HG03521 (cell line): ENCODE data around the gene ATXN7.

Experiments used
- ATAC-seq: cut with Tn5 transposase; IDR thresholded peaks from one replicate; pipeline ENCODE4 v1.9.1; 2021; ENCODE audit warnings: mild to moderate bottlenecking, moderate library complexity; ENCODE audit not compliant: unreplicated experiment

ATXN7 gene

DNA sequence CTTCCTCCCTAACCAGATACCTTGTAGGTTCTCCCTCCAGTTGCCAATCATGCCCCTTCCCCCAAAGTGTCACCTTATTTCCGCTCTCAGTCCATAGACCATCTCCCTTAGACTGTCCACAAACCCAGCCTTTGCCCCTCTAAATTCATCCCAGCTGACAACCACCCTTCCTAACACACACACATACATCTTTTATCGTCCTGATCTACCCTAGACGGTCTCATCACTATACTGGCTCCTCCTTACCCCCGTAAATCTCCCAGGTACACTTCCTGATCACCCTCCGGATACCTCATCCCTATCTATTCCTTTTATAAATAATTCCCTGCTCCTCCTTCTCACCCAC is 890 bp upstream of the ATXN7 start:
- no peak for ATAC-seq

DNA sequence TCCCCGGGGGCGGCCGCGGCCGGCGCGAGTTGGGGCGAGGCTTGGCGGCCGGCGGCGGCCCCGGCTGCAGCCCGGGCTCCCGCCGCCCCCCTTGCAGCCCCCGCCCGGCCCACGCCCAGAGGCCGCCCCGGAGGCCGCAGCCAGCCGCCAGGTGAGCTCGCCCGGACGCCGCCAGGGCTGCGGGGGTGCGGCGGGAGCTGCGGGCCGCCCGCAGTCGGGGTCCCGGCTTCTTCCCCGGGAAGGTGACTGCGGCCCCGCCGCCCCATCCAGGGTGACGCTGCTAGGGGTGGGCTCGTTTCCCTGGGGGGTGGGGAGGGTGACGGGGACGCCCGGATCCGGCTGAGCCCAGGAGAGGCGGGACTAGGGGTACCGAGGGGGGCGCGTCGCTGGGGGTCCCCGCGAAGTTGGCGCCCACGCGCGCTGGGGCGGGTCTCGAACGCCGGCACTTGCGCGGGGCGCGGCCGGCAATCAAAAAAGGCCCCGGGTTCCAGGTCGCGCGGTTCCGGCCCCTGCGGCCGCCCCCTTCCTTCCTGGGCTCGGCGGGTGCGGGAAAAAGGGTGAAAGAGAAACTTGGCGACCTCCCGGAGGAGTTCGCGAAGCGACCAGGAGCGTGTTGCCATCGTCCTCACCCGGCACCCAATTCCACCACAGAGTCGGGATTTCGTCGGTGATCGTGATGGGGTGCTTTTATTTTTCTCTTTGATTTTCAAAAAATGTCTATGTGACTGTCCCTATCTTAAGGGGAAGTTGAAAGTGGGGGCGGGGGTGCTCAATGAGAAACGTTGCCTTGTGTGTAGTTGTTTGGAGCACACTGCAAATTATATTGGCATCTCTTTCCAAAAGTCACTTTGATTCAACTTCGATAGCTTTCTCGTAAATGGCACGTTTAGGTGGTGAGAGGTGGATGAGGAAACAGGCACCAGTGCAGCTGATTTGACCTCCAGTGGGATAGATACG is 619 bp downstream of the ATXN7 start:
- ATAC-seq: peak; percentile 47

DNA sequence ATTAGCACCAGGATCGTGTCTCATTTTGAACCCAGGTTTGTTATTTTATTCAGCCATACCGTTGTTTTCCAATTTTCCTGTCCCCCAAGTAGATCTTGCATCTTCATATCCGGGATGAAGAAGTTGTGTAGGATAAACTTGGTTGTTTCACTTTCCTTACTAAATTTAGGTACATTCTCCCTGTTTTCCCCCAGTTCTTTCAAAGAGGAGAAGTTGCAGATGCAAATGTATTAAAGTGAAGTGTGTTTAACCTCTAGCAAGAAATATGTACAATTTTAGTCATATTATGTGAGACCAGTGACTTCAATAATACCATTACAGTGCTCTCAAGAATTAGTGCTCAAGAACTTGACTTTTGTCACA is 1.3 kb downstream of the ATXN7 start:
- ATAC-seq: no peak

DNA sequence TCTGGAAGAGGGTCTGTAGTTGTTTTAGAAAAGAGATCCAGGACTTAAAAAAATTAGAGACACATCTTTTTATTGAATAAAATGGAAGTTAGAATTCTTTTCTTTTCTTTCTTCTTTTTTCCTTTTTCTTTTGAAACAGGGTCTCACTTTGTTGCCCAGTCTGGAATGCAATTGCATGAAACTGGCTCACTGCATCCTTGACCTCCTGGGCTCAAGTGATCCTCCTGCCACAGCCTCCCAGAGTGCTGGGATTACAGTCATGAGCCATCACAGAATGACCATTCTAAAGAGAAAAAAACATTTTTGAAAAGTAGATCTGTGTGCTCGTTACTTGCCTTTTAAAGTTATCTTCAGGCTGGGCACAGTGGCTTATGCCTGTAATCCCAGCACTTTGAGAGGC is 3.6 kb downstream of the ATXN7 start:
- no peak for ATAC-seq

DNA sequence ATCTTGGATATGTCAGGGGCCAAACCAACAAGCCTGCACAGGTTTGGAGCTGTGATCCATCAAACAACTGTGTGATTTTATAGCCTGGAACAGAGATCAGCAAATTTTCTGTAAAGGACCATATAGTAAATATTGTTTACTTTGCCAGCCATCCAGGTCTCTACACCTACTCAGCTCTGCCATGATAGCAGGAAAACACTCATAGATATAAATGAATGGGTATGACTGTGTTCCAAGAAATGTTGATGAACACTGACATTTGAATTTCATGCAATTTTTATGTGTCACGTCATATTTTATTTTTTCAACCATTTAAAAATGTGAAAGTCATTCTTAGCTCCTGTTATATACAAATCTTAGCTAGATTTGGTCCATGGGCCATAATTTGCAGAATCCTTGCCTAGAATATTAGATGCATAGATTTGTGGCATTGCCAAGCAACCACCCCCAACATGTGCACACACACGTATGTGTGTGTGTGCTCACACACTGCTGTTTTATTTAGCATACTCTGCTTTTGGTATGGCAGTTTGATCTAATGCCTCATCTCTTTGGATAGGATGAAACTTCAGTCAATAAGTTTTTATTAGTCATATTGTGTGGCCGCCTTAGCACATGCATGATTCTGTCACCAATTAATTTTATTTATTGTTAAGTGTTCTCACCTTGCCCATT is 6.4 kb downstream of the ATXN7 start:
- ATAC-seq: no peak

DNA sequence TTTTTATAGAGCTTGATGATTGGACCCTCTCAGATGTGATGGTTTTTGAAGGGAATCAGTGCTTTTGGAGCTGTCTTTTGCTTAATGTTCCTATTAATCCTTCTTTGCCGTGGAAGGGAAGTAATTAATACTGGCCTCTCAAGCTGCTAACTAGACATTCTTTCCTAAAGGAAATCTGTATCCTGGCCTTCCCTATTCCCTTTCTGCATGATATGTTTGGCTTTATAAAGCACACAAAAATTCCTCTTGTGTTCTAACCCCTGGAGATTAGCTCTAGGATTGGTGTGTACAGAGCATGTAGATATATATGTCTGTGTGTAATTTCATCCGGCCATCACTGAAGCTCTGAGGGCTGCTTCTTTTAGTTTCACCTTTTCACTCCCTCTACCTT is 6.9 kb downstream of the ATXN7 start:
- no peak for ATAC-seq

DNA sequence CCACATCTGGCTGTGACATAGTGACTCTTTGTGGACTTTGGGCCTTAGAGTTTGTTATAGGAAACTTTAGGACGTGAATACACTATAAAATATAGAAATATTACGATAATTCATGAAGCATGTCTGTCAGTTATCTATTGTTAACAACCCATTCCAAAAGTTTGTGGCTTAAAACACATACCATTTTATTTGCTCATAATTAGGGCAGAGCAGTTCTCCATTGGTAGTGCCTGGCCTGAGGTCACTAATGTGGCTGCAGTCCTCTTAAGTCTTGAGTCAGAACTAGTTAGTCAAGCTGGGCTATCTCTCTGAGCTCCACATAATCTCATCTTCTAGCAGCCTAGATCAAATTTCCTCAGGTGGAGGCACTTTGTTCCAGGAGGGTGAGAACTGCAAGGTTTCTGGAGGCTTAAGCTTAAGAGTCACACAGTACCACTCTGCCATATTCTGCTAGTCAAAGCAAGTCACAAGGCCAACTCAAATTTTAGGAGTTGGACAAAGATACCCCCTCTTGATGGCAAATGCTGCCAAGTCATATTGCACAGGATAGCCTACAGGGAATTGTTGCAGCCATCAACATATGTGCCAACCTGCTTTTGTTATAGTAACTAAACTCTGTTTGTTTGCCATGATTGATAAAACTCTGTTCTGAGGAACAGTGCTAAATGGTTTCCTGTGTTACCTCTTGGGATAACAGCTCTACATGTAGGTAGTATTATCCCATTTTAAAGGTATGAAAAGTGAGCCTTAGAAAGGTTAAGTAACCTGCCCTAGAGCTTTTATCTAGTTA is 8.7 kb downstream of the ATXN7 start:
- ATAC-seq: no peak

DNA sequence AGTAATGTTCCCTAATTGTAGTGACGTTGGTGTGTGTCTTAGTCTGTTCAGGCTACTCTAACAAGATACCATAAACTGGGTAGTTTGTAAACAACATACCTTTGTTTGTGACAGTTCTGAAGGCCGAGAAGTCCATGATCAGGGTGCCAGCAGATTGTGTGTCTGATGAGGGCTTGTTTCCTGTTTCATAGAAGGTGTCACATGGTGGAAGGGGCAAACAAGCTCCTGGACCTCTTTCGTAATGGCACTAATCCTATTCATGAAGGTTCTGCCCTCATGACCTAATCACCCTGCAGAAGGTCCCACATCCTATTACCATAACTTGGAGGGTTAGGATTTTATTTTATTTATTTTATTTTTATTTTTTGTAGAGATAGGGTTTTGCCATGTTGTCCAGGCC is 11.1 kb downstream of the ATXN7 start:
- no peak for ATAC-seq

DNA sequence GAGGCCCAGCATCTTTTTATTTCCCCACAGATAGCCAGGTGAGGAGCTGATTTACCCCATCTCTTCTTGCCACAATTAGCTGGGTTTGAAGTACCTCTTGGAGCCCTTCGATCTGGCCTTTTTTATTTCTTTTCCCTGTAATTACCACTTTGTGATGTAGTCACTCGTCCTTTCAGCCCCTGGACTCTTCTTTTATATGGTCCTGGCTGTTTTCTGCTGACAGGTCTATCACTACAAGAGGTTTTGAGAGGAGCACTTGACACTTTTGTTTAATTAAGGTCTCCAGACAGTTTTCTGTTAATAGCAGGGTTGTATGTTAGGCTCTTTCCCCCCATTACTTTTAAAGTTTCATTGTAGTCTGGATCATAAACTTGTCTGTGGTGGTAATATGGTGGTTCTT is 11.8 kb downstream of the ATXN7 start:
- ATAC-seq: no peak

DNA sequence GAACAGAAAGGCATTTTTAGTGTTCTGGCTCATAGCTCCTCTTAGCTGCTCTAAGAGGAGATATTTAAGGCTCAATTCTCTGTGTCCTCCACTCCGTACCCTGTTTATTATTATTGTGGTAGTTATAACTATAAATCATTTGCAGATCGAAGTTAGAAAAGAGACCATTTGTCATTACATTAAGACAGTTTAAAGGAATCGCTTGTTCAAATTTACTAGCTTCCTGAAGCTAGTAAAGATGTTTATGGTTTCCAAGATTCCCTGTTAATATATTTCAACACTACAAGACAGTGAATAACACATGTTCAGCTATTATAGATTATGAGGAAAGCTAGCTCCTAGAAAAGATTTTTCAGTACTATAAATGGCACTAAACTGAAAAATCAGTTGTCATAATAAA is 12.6 kb downstream of the ATXN7 start:
- no peak for ATAC-seq

DNA sequence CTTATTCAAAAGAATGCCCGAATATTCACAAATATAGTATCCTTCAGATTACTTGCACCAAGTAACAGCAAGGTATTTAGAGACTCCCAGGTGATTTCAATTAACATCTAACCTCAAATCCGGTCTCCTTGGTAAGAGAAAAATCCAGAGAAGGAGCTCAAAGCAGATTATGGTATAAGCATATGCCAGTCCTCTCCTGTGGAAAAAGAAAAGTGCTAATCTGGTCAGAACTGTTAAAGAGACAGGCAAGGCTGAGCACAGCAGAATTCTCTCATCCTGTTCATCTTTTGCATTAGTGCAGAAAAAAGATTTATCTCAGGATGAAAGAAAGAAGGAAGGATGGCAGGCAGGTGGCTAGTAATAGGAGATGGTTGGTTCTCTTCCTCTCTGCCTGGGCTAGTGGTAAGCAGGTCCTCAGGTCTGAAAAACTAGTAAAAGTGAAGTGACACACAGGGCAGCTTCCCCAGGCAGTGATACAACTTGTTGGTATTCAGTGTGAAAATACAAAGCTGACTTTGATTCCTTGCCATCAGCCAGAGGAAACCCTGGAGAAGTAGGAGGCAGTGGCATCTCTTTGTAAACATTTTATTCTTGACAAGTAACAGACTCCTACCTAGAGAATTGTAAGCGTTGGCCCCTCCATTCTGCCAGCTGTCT is 14.2 kb downstream of the ATXN7 start:
- ATAC-seq: no peak

DNA sequence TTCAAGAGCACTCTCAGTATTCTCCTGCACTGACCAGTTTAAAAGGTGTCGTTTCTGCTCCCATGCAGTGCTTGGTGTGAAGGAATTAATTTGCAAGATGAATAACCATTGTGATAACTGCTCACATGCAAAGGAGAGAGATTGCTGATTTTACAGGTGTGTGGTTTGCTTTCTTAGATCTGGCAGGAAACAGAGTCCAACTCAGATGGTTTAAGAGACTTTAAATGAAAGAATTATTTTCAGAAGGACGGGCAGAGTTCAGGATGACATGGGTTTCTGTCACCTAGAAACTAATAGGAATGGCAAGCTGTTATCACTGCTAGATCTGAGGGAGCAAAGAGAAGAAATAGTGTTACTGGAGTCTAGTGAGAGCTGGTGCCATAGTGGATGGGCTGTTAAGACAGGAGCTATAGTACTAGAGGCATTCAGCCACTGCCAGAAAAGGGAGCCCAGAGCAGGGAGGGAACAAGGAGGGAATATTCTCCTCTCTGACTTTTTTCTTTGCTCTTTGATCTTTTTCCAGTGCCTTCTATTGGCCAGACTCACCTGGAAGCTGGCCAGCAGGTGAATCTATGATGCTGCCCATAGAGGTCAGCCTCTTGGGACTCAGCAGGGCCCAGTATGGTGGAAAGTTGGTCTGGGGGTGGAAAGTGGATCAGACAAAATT is 14.9 kb downstream of the ATXN7 start:
- ATAC-seq: no peak

DNA sequence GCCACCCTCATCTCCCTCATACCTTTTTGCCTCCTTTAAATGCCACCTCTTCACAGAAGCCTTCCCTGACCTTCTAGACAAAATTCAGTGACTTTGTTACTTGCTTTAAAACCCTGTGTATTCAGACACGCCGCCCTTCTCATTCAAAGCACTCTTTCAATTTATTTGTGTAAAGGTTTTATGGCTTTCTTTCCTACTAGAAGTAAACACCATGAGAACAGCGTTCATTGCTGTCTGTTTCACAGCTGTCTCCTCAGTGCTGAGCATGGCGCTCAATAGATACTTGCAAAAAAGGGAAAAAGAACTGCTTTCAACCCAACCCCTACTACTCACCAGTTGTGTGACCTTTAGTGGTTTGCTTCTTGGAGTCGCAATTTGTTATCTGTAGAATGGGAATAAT is 17.0 kb downstream of the ATXN7 start:
- ATAC-seq: no peak

DNA sequence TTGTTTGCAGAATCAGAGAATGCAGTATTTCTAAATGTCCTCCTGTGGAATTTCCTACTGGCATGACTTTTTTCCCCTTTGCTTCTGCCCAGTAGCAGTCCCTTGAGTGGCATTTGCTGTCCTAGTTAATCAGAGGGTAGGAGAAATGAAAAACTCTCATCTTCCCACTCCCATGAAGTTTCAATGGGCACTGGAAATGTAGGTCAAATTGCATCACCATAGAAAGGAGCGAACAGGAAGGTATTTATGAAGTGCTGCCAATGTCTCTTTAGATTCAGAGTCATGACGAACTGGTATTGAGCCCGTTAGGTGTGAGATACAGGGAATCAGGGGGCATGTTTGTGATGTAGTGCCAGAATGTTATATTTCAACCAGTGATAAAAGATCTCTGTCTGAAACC is 23.2 kb downstream of the ATXN7 start:
- no peak for ATAC-seq

DNA sequence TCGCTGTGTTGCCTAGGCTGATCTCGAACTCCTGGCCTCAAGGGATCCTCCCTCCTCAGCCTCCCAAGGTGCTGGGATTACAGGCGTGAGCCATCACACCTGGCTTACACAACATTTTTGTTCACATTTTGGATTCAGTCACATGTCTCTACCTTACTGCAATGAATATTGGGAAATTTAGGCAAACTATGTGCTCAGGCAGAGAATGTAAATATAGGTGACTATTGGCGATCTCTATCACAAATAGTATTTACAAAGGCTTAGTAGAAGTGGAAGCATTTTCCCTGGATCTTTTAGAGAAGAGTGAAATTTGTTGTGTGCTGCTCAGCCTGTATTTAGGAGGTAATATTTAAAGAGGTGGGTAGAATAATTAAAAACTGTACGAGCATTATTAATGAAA is 27.9 kb downstream of the ATXN7 start:
- no peak for ATAC-seq

DNA sequence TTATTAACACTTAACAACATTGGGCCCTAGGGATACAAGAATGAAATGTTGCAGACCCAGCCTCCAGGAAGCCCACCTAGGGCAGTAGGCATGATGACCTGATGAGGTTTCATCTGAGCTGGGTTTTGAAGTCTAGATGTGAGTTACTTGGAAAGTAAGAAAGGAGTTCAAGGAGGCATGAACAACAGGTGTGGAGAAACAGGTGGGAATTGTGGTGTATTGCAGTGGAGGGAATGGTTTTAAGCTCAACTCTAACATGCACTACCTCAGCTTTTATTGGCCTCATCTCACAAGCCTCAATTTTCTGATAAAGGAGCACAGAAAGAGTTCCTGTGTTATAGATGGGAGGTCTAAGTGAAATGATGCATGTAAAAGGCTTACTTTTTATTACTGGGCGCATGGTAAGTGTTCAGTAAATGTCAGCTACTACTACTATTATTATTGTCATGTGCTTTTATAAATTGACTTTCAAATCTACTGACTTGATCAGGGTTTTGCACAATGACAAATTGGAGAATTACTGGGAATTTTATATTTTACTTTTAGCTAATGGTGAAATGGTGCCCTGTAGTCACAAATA is 29.2 kb downstream of the ATXN7 start:
- no peak for ATAC-seq

DNA sequence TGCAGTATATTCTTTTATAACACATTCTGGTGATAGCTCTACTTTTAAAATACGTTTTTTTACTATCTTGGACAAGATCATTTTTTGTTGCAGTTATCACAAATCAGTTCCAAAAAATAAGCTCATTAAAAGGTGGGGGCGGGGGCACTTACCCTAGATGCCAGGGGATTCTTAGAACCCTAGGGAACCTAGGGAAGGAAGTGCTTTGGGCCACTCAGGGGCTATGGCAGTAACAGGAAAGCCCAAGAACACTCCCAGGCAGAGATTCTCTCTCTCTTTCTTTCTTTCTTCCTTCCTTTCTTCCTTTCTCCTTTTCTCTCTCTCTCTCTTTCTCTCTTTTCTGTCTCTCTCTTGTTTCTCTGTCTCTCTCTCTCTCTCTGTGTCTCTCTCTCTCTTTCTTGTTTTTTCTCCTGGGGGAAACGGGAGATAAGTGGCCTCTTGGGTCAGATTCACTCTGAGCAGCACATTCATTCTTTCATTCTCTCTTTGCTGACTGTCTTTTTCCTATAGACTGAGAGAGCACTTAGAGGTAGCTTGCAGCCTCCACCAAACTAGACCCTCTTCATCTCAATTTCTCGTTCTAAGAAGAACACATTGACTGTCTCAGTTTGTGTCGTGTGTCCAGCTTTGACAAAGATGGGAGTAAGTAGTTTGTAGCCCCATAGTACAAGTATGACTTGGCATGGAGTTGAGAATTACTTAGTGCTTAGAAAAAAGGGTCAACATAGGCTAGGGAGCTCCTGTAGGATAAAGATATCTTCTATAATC is 31.9 kb downstream of the ATXN7 start:
- ATAC-seq: no peak

DNA sequence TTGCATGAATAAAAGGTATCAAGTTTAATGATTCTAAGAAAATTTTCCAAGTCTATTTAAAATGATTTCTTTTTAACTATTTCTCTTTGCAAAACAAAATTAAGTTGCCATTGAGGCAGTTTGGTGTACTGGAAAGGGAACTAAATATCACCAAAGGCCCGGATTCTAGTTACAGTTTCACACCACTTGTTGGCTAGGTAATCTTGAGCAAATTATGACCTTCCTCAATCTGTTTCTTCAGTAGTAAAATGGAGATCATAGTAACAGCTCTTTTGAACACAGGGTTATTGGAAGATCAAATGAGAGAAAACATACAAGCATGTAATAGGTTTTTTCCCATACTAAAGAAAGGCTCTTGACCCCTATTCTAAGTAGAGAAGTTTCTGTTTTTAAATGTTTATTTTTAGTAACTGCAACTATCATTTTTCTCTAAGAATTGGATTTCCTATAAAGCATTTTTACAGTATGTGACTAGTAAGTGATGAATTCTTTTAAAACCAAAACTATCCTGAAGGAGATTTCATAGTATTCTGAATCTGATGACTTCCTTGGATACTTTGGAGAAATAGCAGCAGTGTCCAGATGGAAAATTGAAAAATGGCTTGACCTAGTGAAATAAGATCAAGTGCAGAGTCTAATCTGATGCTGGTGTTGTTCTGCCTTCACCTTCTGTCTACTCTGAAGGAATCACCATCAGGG is 32.8 kb downstream of the ATXN7 start:
- peak; percentile 73 for ATAC-seq

DNA sequence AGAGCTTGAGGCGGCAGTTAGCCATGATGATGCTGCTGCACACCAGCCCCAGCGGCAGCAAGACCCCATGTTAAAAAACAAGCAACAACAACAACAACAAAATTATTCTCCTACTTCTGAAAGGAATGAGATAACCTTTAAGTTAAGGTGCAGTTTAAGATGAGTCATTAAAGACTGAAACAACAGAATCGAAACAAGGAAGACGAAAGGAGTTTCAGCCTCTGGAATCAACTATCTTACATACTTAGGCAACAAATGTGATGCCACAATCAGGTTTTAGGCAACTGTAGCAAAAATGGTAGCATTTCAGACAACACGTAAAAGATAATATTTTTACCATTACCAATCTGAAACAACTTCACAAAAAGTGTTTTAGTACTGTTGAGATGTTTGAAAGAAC is 36.3 kb downstream of the ATXN7 start:
- ATAC-seq: no peak
